IPS DF 6.9 (cell line): ENCODE data around the gene MAGEF1.

Experiments
- DNase-seq: peaks from one replicate; pipeline ENCODE4 v3.0.0-alpha.2; 2013; ENCODE audit warnings: low read depth, low spot score
- H3K27ac ChIP-seq: one replicate; pipeline ENCODE4 v1.5.1; 2013; ENCODE audit warnings: low read length, control low read depth
- H3K27me3 ChIP-seq: 2 replicates; pipeline ENCODE4 v1.6.1; 2013; ENCODE audit warnings: mild to moderate bottlenecking, low read length; ENCODE audit not compliant: control insufficient read depth, insufficient read depth
- H3K36me3 ChIP-seq: 2 replicates; pipeline ENCODE4 v1.6.1; 2013; ENCODE audit warnings: low read length; ENCODE audit not compliant: control insufficient read depth, insufficient read depth
- H3K4me1 ChIP-seq: 2 replicates; pipeline ENCODE4 v1.6.1; 2013; ENCODE audit warnings: low read length; ENCODE audit not compliant: control insufficient read depth, insufficient read depth
- H3K4me3 ChIP-seq: 2 replicates; pipeline ENCODE4 v1.5.1; 2013; ENCODE audit warnings: mild to moderate bottlenecking, low read length
- H3K9me3 ChIP-seq: 2 replicates; pipeline ENCODE4 v1.6.1; 2013; ENCODE audit warnings: low read length, inconsistent platforms; ENCODE audit not compliant: control insufficient read depth, insufficient read depth
- WGBS: extraction: QIAGEN DNeasy Blood & Tissue Kit; methylation state at CpG from one replicate; pipeline ENCODE4 v1.1.7; 2013; ENCODE audit warnings: mixed read lengths, missing lambda C conversion rate; ENCODE audit not compliant: insufficient read length, insufficient coverage; 5-methylcytosine and 5-hydroxymethylcytosine counted together

Gene MAGEF1

GRCh38 chr3:184678317-184679055 is 33.4 kb downstream of the MAGEF1 start:
- Histone ChIP-seq H3K27ac (no peak overlapping the region), H3K4me3 (no peak overlapping the region), H3K9me3 (no peaks in the 10 kb centered on the region), H3K27me3 (no peaks in the 10 kb centered on the region), H3K36me3 (no peaks in the 10 kb centered on the region), H3K4me1 (peaks cover 4% of the 10 kb centered on the region)
- no peak for DNase-seq
- no CpG with 5 or more reads among the region's 16 CpGs for WGBS

- Histone ChIP-seq H3K4me1 (peaks cover 4% of the 10 kb centered on the region), H3K27me3 (no peaks in the 10 kb centered on the region), H3K36me3 (no peaks in the 10 kb centered on the region), H3K9me3 (no peaks in the 10 kb centered on the region), H3K4me3 (no peak overlapping the region), H3K27ac (no peak overlapping the region)
- no CpG with 5 or more reads among the region's 17 CpGs for WGBS
- DNase-seq, result no peak
Observed at GRCh38 chr3:184677344-184678316, 34.2 kb downstream of the MAGEF1 start.

- no peak overlapping the region for H3K27ac ChIP-seq
- no peaks in the 10 kb centered on the region for H3K36me3 ChIP-seq
- DNase-seq, result no peak
- WGBS, result no CpG with 5 or more reads among the region's 8 CpGs
- H3K4me3 ChIP-seq, result no peak overlapping the region
- H3K27me3 ChIP-seq, result no peaks in the 10 kb centered on the region
- H3K4me1 ChIP-seq, result peaks cover 4% of the 10 kb centered on the region
- H3K9me3 ChIP-seq, result no peaks in the 10 kb centered on the region
Observed at GRCh38 chr3:184676927-184677326, 34.9 kb downstream of the MAGEF1 start.

GRCh38 chr3:184674626-184675025 is 37.2 kb downstream of the MAGEF1 start:
- Histone ChIP-seq H3K27me3 (no peaks in the 10 kb centered on the region), H3K4me1 (peaks cover 4% of the 10 kb centered on the region), H3K9me3 (no peaks in the 10 kb centered on the region), H3K4me3 (no peak overlapping the region), H3K36me3 (no peaks in the 10 kb centered on the region), H3K27ac (no peak overlapping the region)
- no CpG with 5 or more reads among the region's 1 CpG for WGBS
- no peak for DNase-seq

GRCh38 chr3:184672977-184673870 is 38.6 kb downstream of the MAGEF1 start:
- no peak overlapping the region for H3K4me3 ChIP-seq
- H3K27me3 ChIP-seq, result no peaks in the 10 kb centered on the region

GRCh38 chr3:184672335-184672734 is 39.5 kb downstream of the MAGEF1 start:
- Histone ChIP-seq H3K9me3 (no peaks in the 10 kb centered on the region), H3K4me1 (no peaks in the 10 kb centered on the region), H3K36me3 (no peaks in the 10 kb centered on the region), H3K27ac (no peak overlapping the region), H3K4me3 (no peak overlapping the region), H3K27me3 (no peaks in the 10 kb centered on the region)
- DNase-seq, result no peak
- WGBS, result no CpG with 5 or more reads among the region's 9 CpGs

More at GRCh38 chr3:184672977-184673870, 38.6 kb downstream of the MAGEF1 start:
- WGBS, result no CpG with 5 or more reads among the region's 16 CpGs
- Histone ChIP-seq H3K27ac (no peak overlapping the region), H3K9me3 (no peaks in the 10 kb centered on the region), H3K36me3 (no peaks in the 10 kb centered on the region), H3K4me1 (no peaks in the 10 kb centered on the region)
- DNase-seq, result no peak

GRCh38 chr3:184670091-184670602 is 41.7 kb downstream of the MAGEF1 start:
- H3K9me3 ChIP-seq, result no peaks in the 10 kb centered on the region
- DNase-seq, result no peak
- H3K27ac ChIP-seq, result no peak overlapping the region
- H3K36me3 ChIP-seq, result no peaks in the 10 kb centered on the region
- WGBS, result no CpG with 5 or more reads among the region's 11 CpGs
- no peaks in the 10 kb centered on the region for H3K27me3 ChIP-seq
- no peak overlapping the region for H3K4me3 ChIP-seq
- no peaks in the 10 kb centered on the region for H3K4me1 ChIP-seq

GRCh38 chr3:184669578-184669977 is 42.3 kb downstream of the MAGEF1 start:
- Histone ChIP-seq H3K9me3 (no peaks in the 10 kb centered on the region), H3K27me3 (no peaks in the 10 kb centered on the region), H3K4me3 (no peak overlapping the region), H3K36me3 (no peaks in the 10 kb centered on the region), H3K27ac (no peak overlapping the region), H3K4me1 (no peaks in the 10 kb centered on the region)
- WGBS, result no CpG with 5 or more reads among the region's 7 CpGs
- DNase-seq, result no peak

- no peak overlapping the region for H3K27ac ChIP-seq
- H3K27me3 ChIP-seq, result no peaks in the 10 kb centered on the region
- no CpG with 5 or more reads among the region's 9 CpGs for WGBS
- H3K9me3 ChIP-seq, result no peaks in the 10 kb centered on the region
- no peak overlapping the region for H3K4me3 ChIP-seq
- DNase-seq, result no peak
- no peaks in the 10 kb centered on the region for H3K36me3 ChIP-seq
- no peaks in the 10 kb centered on the region for H3K4me1 ChIP-seq
Observed at GRCh38 chr3:184666442-184666841, 45.4 kb downstream of the MAGEF1 start.

GRCh38 chr3:184665101-184665500 is 46.8 kb downstream of the MAGEF1 start:
- Histone ChIP-seq H3K36me3 (no peaks in the 10 kb centered on the region), H3K9me3 (no peaks in the 10 kb centered on the region), H3K4me1 (0 out of 2 replicates have a peak, but pooled peaks cover 1% of the 10 kb centered on the region), H3K27ac (no peak overlapping the region), H3K27me3 (no peaks in the 10 kb centered on the region), H3K4me3 (no peak overlapping the region)
- no peak for DNase-seq
- WGBS, result no CpG with 5 or more reads among the region's 10 CpGs
